HS-5 (cell line): ENCODE measurements around the gene MYCBP.
"Not testable (repeated sequence)": the region's sequence is repeated elsewhere in the genome, so short reads cannot be mapped to it uniquely, and the experiment has no call there.

Experiments
- DNase-seq: peaks from one replicate; pipeline ENCODE4 v3.0.0-alpha.2; 2012; ENCODE audit warnings: low read depth

MYCBP gene

DNA sequence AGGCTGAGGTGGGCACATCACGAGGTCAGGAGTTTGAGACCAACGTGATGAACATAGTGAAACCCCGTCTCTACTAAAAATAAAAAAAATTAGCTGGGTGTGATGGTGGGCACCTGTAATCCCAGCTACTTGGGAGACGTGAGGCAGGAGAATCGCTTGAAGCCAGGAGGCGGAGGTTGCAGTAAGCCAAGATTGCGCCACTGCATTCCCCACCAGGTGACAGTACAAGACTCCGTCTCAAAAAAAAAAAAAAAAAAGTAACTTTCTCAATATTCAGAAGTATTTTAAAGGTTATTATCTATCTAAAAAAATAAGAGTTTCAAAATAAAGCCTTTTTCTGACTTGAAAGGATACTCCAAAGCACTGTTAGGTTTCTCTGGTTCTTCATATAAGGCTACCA, 5.9 kb downstream of the MYCBP start:
- no peak for DNase-seq

DNA sequence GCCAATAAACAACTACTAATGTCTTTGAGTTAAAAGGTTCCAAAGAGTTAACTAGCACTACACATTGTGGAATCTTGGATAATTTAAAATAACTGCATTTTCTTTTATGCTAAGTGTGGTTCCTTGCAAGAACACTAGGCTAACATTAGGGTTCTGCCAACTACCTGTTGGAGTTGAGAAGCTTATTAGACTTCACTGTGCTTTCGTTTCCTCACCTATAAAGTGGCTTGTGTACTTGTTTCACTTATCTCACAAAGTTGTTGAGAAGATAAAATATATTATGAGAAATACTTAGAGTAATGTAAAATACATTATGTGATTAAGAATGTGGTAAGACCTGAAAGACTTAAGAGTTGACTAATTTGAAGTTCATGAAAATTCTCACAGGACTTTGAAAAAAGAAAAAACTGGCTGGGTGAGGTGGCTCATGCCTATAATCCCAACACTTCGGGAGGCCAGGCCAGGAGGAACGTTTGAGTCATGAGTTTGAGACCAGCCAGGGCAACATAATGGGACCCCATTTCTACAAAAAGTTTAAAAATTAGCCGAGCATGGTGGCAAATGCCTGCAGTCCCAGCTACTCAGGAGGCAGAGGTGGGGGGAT, 7.9 kb downstream of the MYCBP start:
- no peak for DNase-seq

DNA sequence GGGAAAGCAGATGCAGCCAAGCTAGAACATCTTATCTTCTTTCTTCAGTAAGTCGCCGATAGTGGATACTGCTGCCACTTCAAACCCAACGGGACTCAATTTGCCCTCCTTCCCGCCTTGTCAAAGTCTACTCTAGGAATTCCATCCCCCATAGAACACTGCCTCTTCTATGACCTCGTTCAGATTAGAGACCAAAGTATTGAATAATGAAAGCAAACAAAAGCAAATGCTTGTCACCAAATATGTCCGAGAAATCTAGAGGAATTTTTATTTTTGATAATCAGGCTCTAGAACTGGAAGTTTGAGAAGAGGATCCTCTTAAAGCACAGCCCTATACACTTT, 12.7 kb downstream of the MYCBP start:
- no peak for DNase-seq

DNA sequence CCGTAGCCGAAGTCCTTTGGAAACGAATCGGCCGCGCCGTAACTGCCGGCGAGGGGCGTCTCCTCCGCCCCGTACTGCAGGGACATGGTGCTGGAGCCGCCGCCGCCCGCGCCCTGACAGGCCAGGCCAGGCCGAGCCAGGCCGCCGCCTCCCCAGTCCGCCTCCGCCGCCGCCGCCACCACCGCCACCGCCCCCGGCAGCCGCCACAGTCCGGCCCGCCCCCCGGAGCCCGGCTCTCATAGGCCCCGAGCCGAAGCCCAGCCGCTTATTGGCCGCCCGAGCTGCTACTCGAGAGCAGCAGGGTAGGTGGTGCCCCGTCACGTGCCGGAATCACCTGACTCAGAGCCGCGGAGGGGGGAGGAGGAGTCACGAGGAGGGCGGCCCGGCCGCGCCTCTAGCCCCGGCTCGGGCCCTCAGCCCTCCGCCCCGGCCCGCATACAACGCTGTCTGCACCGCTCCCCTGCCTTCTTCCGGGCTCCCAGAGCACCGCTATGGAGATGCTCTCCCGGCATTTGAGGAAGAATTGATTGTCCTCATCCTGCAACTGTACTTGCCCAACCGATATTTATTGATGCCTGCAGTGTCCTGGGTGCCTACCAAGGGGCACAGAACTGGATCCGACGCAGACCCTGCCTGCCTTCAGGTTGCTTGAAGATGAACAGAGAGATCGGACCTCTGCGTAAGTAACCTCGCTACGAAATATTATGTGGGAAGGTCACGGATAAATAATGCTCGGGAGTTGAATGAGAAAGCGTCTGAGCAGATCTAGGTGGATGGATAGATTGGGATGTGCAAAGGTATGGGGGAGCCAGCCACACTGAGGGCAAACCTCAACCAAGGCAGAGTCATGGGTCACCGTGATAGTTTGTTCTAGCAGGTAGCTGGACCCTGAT, 13.3 kb downstream of the MYCBP start, which contains the start of gene RRAGC:
RRAGC (minus strand) TSS at position 212 of the 893 bp plus-strand sequence; CDS start at position 86, 126 bp downstream.
- peak; percentile 85 for DNase-seq

DNA sequence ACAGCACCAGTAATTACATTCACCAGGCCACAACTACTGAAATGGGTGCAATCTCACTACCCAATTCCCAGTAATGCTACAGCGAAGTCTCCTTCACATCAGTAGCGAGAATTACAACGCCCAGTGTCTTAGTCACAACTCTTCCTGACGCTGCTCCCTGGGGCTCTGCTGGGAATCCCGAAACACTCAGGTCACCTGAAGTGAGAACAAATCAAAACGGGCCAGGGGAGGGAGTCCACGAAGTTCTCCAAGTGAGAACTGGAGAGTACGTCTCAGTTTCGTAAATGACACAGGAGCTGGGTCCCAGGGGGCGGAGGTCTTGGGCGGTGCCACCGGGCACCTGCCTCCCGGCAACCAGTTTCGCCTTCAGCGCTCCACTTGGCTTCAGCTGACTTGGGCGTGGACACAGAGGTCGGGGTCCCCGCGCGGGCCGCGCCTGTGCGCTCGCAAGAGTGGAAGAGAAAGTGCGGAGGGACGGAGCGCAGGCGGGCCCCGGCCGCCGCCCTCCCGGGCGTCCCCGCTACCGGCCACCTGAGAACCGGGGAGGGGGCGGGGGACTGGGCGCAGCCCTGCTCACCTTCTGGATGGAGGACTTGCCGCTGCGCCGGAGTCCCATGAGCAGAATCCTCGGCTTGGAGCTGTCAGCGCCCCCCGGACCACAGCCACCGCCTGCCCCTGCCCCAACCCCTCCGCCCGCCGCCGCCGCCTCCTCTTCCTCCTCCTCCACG, 14.2 kb downstream of the MYCBP start:
- no peak for DNase-seq

DNA sequence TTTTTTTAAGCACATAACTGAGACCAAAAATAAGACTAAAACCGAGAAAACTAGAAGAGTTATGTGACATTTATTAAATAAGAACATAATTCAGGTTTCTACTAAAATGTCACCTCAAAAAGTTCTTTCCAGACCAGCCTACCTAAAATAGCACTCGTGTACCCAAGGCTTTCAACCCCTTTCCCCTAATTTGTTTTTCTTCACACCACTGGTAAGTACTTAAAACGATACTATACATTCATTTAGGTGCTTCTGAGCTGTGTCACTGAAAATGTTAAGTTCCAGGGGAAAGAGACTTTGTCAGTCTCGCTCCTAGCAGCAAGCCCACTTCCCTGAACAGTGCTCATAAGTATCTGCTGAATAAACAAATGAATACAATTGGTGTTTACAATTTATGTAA, 20.4 kb downstream of the MYCBP start:
- no peak for DNase-seq

DNA sequence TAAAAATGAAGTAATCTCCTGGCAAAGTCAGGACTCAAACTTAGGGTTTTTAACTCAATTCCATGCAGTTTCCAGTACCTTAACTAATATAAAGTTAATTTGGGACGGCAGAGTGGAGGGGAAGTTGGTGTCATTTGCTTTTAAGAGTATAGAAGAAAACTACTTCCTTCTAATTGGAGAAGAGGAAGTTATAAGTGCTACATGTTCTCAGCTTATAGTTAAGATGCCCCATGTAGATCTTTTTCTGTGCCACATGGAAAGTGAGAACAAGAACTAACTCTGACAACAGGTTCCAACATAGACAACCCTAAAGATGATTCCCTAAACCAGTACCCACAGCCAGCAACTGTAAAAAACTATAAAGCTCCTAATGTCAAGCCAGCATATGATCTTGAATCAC, 25.1 kb downstream of the MYCBP start:
- DNase-seq: no peak

DNA sequence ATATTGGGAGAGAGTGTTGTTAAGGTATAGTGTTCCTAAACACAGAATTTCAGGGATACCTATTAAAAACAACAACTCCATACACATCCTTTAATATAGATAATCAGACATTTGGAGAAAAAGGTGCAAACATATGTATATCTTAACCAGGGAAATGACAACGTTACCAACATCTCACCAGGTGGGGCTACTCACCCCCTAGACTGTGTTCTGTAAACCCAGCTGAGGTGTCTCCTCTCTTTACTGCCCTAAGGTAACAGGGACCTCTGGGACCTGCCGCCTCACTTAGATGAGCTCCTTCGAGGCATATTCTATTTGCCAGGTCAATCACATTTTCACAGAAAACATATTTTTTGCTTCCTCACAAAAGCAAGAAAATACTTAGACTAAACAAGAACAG, 26.9 kb downstream of the MYCBP start:
- no peak for DNase-seq

DNA sequence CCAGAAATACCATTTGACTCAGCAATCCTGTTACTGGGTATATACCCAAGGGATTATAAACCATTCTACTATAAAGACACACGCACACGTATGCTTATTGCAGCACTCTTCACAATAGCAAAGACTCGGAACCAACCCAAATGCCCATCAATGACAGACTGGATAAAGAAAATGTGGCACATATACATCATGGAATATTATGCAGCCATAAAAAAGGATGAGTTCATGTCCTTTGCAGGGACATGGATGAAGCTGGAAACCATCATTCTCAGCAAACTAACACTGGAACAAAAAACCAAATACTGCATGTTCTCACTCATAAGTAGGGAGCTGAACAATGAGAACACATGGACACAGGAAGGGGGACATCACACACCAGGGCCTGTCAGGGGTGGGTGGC, 28.1 kb downstream of the MYCBP start:
- DNase-seq: not testable (repeated sequence)

DNA sequence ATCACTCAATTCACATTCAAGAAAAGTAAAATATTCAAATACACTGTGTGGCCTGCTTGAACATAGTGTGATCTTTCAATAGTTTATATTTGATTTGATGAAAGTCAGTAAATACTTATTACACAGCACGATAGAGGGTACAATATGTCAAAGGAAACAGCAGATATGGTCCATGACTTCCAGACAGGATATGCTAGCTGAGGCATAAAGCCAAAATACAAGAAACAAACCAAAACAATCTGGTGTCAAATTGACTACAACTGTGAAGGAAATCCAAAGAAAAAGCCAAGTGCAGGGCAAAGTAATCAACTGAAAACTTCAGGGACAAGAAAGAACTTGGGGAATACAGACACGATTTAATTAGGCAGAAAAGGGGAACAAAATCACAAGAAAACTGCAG, 32.9 kb downstream of the MYCBP start:
- no peak for DNase-seq

DNA sequence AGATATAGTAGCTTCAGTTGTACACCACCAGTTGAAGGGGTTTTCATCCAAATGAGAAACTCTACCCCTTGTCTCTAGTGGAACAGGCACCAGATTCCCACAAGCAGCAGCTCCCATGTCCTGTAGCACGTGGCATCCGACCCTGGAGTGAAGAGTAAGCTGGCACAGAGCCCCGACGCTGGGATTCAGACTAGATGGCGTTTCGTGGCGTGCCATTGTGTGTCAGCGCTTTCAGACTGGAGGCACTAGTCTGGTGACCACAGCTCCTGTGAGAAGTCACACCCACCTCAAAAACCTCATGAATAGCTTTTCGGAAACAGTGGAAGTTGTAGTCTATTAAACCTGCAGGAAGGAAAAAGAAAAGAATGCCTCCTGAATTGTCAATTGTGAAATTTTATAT, 33.8 kb downstream of the MYCBP start:
- no peak for DNase-seq

DNA sequence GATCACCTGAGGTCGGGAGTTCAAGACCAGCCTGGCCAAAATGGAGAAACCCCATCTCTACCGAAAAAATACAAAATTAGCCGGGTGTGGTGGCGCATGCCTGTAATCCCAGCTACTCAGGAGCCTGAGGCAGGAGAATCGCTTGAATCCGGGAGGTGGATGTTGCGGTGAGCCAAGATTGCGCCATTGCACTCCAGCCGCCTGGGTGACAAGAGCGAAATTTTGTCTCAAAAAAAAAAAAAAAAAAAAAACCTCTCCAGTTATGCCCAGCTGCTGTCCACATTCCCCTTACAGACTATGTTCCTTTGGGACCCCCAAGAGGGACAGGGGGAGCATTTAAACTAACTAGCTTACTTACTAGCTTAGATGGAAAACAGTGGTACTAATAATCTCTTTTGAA, 36.8 kb downstream of the MYCBP start:
- not testable (repeated sequence) for DNase-seq

DNA sequence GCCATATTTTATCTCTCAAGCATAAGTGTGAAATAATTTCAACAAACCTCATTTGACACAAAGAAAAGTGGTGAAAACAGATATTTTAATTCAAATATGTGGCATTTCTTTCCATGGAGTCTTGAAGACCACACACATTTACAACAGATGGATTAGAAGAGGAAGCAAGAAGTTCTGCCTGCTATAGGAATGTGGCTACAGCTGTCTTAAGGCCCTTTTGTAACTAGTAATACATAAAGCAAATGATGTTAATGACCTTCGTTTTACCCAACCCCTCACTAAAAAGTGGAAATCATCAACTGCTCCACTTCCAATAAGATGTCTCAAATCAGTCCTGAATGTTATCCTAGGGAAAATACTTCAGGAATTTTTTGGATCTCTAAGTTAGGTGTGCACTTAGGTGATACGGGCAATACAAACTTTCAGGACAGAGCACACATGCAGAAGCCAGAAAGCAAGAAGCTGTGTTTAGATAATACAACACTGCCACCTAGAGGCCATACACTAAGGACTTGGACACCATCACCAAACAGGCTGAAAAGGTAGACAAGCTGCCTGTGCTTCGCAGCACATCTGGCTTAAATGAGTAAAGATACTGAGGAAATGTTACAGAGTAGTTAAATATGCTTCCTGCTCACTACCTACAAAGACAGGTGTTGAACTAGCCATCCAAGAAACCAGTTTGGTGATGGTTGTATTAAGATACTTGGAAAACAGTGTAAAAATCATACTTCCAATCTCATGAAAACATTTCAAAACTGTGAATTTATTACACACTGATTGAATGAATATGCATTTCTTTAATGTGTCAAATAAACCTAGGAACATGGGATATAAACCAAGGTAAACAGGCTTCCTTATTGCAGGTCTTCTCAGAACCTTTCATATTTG, 38.0 kb downstream of the MYCBP start:
- DNase-seq: peak; percentile 58

DNA sequence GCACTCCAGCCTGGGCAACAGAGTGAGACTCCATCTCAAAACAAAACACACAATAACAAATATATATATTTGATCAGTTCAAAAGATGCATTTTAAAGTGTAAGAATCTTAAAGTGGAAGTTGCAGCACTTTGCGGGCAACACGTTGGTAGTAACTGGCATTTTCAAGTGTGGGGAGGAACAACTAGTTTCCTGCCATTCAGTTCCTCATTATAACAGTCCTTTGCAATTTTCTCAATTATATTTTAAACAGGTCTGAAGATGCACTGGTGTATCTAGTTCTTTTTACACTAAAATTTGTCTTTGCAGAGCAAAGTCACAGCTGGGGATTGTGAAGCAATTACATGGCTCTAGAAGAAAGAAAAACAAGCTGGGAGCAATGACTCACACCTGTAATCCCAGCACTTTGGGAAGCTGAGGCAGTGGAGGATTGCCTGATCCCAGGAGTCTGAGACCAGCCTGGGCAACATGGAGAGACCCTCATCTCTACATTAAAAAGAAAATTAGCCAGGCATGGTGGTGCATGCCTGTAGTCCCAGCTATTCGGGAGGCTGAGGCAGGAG, 38.8 kb downstream of the MYCBP start:
- no peak for DNase-seq

DNA sequence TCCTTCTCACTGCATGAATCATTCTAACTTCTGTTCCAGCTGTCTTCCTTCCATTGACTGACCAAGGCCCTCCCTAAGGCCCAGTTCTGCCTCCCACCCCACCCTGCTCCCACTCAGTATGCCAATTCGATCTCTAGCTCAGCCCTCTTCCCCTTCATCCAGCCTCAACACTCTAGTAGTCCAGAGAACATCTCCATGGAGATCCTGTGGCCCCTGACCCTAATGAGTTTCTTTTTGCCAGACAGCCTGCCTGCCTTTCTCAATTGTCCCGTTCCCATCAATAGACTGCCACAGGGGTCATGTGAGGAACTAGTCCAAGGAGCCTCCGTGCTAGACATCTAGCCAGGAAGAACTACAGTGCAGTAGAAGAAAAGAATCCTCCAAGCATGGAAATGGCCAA, 40.0 kb downstream of the MYCBP start:
- no peak for DNase-seq

DNA sequence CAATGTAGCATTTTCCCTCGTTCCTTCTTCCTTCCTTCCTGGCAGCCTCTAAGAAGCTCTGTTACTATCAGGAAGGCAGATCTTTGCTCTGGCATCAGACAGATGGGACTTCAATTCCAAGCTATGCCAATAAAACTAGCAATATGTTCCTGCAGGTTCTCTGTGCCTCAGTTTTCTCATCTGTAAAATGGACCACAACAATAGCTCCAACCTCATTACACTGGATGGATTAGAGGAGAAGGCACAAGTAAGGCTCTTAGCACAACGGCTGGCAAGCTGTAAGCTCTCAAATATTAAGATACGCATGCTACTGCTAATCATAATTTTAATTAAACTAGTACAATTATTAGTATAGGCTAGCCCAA, 40.8 kb downstream of the MYCBP start:
- no peak for DNase-seq

DNA sequence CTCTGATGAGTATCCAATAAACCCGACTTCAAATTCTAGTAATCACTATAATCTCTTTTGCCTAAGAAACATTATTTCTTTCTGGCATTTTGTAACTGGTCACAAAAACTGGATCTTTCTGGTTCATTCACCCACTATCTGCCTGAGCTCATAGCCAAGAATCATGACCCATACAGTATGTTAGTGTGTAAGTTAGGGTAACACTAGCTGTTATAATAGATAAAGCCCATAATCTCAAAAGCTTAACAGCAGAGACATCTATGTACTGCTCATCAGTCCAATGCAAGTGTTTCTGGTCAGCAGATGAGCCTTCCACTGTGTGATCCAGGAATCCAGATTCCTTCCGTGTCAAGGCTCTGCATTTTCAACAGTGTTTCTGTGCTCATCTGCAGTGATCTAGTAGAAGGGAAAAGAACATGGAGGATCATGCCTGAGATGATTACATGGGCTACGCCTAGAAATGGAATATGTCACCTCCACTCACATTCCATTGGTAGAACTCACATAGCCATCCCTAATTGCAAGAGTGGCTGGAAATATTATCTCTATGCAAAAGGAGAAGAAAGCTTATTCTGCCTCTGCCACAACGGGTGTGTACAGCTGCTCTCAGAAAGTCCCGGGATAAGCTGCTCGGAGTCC, 41.3 kb downstream of the MYCBP start:
- no peak for DNase-seq

DNA sequence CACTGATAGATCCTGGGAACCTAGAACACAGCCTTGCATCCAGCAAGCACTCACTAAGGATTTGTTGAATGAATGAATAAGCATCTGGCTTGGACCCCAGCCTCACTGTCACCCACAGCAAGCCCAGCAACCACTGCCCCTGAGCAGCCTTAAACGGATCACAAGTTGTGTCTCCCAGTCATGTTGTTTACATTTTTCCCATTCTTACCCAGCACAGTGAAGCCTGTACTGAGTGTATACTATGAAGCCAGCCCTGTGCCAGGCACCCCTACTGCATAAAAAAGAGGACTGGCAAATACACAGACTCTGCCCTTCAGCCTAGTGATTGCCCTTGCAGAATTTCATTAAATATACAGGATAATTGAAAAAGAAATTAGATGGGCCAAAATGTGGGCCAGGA, 43.8 kb downstream of the MYCBP start:
- no peak for DNase-seq

DNA sequence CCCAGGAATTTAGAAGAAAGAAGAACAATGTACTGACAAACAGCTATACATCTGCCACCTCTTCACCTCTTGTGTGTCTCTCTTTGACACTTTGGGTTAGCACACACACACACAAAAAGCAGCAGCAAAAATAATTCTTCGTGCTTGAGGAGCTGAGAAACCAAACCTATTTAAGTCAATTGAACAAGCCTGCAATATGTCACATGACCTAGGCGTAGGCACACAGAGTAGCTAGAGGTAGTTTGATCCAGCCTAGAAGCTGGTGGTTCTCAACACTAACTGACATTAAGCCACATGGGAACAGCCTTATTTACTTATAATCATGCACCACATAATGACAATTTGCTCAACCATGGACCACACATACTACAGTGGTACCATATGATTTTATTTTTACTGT, 45.8 kb downstream of the MYCBP start:
- DNase-seq: no peak

DNA sequence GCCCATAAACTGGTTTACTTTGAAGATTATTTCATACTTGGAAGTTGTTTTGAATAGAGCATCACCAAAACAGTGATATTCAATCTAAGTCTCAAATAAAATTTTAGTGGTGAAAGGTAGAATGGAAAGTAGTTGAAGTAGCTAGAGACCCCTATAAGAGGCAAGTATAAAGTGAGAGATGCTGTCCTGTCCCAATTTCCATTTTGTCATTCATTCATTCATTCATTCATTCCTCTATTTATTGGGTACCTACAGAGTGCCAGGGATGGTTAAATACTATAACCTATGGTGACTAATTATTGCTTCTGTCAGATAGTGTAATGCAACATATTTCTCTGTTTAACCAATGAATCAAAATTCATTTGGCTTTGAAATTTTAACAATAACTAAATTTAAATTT, 46.3 kb downstream of the MYCBP start:
- no peak for DNase-seq

DNA sequence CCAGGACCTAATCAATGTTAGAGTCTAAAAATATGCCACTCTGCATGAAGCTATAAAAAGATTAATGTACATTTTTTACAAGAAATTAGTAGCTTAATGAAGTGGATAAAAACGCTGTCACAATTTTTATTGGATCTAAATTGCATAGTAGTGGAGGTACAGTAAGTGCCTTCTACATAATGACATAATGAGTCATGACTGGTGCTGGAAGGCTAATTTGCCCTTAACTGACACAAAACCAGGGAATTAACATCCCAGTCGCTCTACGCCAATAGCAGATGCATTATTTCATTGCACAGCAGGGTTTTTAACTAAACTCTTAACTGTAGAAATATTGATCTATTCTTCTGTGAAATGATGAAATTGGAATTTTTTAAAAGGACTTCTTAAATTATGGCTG, 46.9 kb downstream of the MYCBP start:
- no peak for DNase-seq
